IMR-90 (cell line): Measurements from ENCODE around the gene PLEKHB1. TPM values are rescaled to one million over a fixed set of nuclear protein-coding genes. Genes with fewer than 3 reads are reported as not detected.

Experiments
- ATAC-seq: fragments of 200-7000 bp; cut with Tn5 transposase; 2 replicates; pipeline ENCODE4 v1.9.1; 2020; ENCODE audit warnings: low read depth, mild to moderate bottlenecking, moderate library complexity
- BruUV-seq: library from RNA; stranded (reverse); fragments of 400-500 nt; replicated peaks from 2 replicates; lab custom pipeline; 2021; lab: Mats Ljungman, UMichigan
- CTCF ChIA-PET: fragments of 300-600 bp; formaldehyde crosslinking; extraction: SDS; loops from one replicate; lab custom pipeline; 2021; ENCODE audit warnings: antibody characterized with exemption; lab: Yijun Ruan, JAX
- POLR2A ChIA-PET: fragments of 300-600 bp; sonication (Branson Sonifier 250); formaldehyde crosslinking; loops from one replicate; lab custom pipeline; 2022; ENCODE audit warnings: antibody characterized with exemption; ENCODE audit not compliant: unreplicated experiment; lab: Charles Lee
- DNase-seq: peaks from one replicate; pipeline ENCODE4 v3.0.0; 2013
- H2AFZ ChIP-seq: replicated peaks from 2 replicates; pipeline ENCODE3; 2013; ENCODE audit warnings: low read length, mild to moderate bottlenecking; ENCODE audit not compliant: poor library complexity
- H2AK5ac ChIP-seq: 2 replicates; pipeline ENCODE4 v1.6.1; 2013; ENCODE audit warnings: low read depth, low read length, inconsistent platforms
- H2AK9ac ChIP-seq: replicated peaks from 2 replicates; pipeline ENCODE3; 2013; ENCODE audit warnings: mild to moderate bottlenecking, low read depth, low read length, moderate library complexity; ENCODE audit not compliant: poor library complexity
- H2BK120ac ChIP-seq: 2 replicates; pipeline ENCODE4 v1.6.1; 2013; ENCODE audit warnings: low read depth, low read length, inconsistent platforms
- H2BK15ac ChIP-seq: 3 replicates; pipeline ENCODE4 v1.6.1; 2013; ENCODE audit warnings: low read depth, low read length, inconsistent platforms
- H2BK20ac ChIP-seq: 2 replicates; pipeline ENCODE4 v1.6.1; 2013; ENCODE audit warnings: low read depth, mild to moderate bottlenecking, inconsistent platforms, low read length, moderate library complexity
- H2BK5ac ChIP-seq: 2 replicates; pipeline ENCODE4 v1.6.1; 2013; ENCODE audit warnings: mild to moderate bottlenecking, low read depth, low read length, inconsistent platforms; ENCODE audit not compliant: poor library complexity, severe bottlenecking
- H3K14ac ChIP-seq: replicated peaks from 2 replicates; pipeline ENCODE4 v1.6.1; 2013; ENCODE audit warnings: low read depth, low read length, inconsistent platforms
- H3K18ac ChIP-seq: 2 replicates; pipeline ENCODE4 v1.6.1; 2013; ENCODE audit warnings: low read depth, low read length, control low read depth
- H3K23ac ChIP-seq: 2 replicates; pipeline ENCODE4 v1.6.1; 2013; ENCODE audit warnings: low read depth, low read length, inconsistent platforms
- H3K27ac ChIP-seq: 2 replicates; pipeline ENCODE4 v1.5.1; 2013; ENCODE audit warnings: mild to moderate bottlenecking, control low read depth, low read length; ENCODE audit not compliant: insufficient read depth
- H3K27me3 ChIP-seq: 2 replicates; pipeline ENCODE4 v1.6.1; 2013; ENCODE audit warnings: low read length; ENCODE audit not compliant: control insufficient read depth, insufficient read depth
- H3K36me3 ChIP-seq: 2 replicates; pipeline ENCODE4 v1.6.1; 2013; ENCODE audit warnings: low read length, mixed read lengths; ENCODE audit not compliant: control insufficient read depth, insufficient read depth
- H3K4ac ChIP-seq: 2 replicates; pipeline ENCODE4 v1.6.1; 2013; ENCODE audit warnings: low read depth, low read length, inconsistent platforms
- H3K4me1 ChIP-seq: 2 replicates; pipeline ENCODE4 v1.6.1; 2013; ENCODE audit warnings: low read length, mixed read lengths; ENCODE audit not compliant: control insufficient read depth, insufficient read depth
- H3K4me2 ChIP-seq: 2 replicates; pipeline ENCODE4 v1.6.1; 2013; ENCODE audit warnings: low read depth, mild to moderate bottlenecking, control low read depth, low read length, moderate library complexity
- H3K4me3 ChIP-seq: 2 replicates; pipeline ENCODE4 v1.5.1; 2013; ENCODE audit warnings: low read depth, mild to moderate bottlenecking, control low read depth, low read length, moderate library complexity; ENCODE audit not compliant: insufficient read depth
- H3K56ac ChIP-seq: 2 replicates; pipeline ENCODE4 v1.6.1; 2013; ENCODE audit warnings: low read length, inconsistent platforms; ENCODE audit not compliant: insufficient read depth; ENCODE audit errors: extremely low read depth
- H3K79me1 ChIP-seq, 2 experiments: 2 replicates each; pipeline ENCODE4 v1.6.1; 2013; ENCODE audit warnings: low read length in 2 of 2, inconsistent platforms in 1 of 2, low read depth in 1 of 2
- H3K9ac ChIP-seq: 2 replicates; pipeline ENCODE4 v1.6.1; 2013; ENCODE audit warnings: low read depth, low read length, control low read depth
- H3K9me1 ChIP-seq: 2 replicates; pipeline ENCODE4 v1.6.1; 2013; ENCODE audit warnings: low read length, inconsistent platforms; ENCODE audit not compliant: insufficient read depth
- H3K9me3 ChIP-seq: 2 replicates; pipeline ENCODE4 v1.6.1; 2013; ENCODE audit warnings: low read length; ENCODE audit not compliant: control insufficient read depth, insufficient read depth
- H4K20me1 ChIP-seq: 2 replicates; pipeline ENCODE4 v1.6.1; 2013; ENCODE audit warnings: low read length, inconsistent platforms; ENCODE audit not compliant: insufficient read depth
- H4K5ac ChIP-seq: 2 replicates; pipeline ENCODE4 v1.6.1; 2013; ENCODE audit warnings: mild to moderate bottlenecking, low read depth, low read length, control low read depth
- H4K8ac ChIP-seq, 2 experiments: 2 replicates each; pipeline ENCODE4 v1.6.1; 2013; ENCODE audit warnings: low read depth in 2 of 2, low read length in 2 of 2, control low read depth in 1 of 2, inconsistent platforms in 1 of 2
- H4K91ac ChIP-seq: 2 replicates; pipeline ENCODE4 v1.6.1; 2013; ENCODE audit warnings: low read depth, low read length, inconsistent platforms; ENCODE audit not compliant: insufficient read depth
- BHLHE40 ChIP-seq: fragments of 150-350 bp; IDR thresholded peaks from 2 replicates; pipeline ENCODE4 v1.6.1; 2016; ENCODE audit warnings: mild to moderate bottlenecking, low read depth, low read length
- CEBPB ChIP-seq: IDR thresholded peaks from 2 replicates; pipeline ENCODE4 v1.6.1; 2012; ENCODE audit warnings: low read depth, low read length, improper control_type of control experiment
- CHD1 ChIP-seq: IDR thresholded peaks from 2 replicates; pipeline ENCODE4 v1.6.1; 2012; ENCODE audit warnings: low read depth, low read length, improper control_type of control experiment
- FOS ChIP-seq: fragments of 150-350 bp; IDR thresholded peaks from 2 replicates; pipeline ENCODE4 v1.6.1; 2016; ENCODE audit warnings: low read depth, low read length
- MAZ ChIP-seq: IDR thresholded peaks from 2 replicates; pipeline ENCODE4 v1.6.1; 2012; ENCODE audit warnings: low read depth, mild to moderate bottlenecking, low read length, improper control_type of control experiment, moderate library complexity, borderline replicate concordance
- MXI1 ChIP-seq: IDR thresholded peaks from 2 replicates; pipeline ENCODE4 v1.6.1; 2012; ENCODE audit warnings: low read depth, mild to moderate bottlenecking, low read length, moderate library complexity, borderline replicate concordance
- POLR2A ChIP-seq: IDR thresholded peaks from 2 replicates; pipeline ENCODE4 v1.6.1; 2012; ENCODE audit warnings: mild to moderate bottlenecking, low read depth, low read length
- RAD21 ChIP-seq: IDR thresholded peaks from 2 replicates; pipeline ENCODE4 v1.6.1; 2012; ENCODE audit warnings: low read length, improper control_type of control experiment
- RCOR1 ChIP-seq: IDR thresholded peaks from 2 replicates; pipeline ENCODE4 v1.6.1; 2012; ENCODE audit warnings: mild to moderate bottlenecking, low read length, improper control_type of control experiment; ENCODE audit not compliant: insufficient replicate concordance
- RFX5 ChIP-seq: IDR thresholded peaks from 2 replicates; pipeline ENCODE4 v1.8.0; 2012; ENCODE audit warnings: low read depth, mild to moderate bottlenecking, low read length, moderate library complexity
- SMC3 ChIP-seq: fragments of 150-350 bp; IDR thresholded peaks from 2 replicates; pipeline ENCODE4 v1.6.1; 2016; ENCODE audit warnings: low read depth, mild to moderate bottlenecking, antibody characterized with exemption, low read length, moderate library complexity
- USF2 ChIP-seq: fragments of 150-350 bp; IDR thresholded peaks from 2 replicates; pipeline ENCODE4 v1.6.1; 2017; ENCODE audit warnings: mild to moderate bottlenecking, antibody characterized with exemption, low read length, low read depth
- WGBS, 2 experiments: methylation state at CpG; one replicate each; pipeline versions ENCODE4 v1.1.5 to v1.1.7; 2013; ENCODE audit warnings: missing lambda C conversion rate in 2 of 2; ENCODE audit not compliant: insufficient read length in 1 of 2; ENCODE audit errors: extremely low coverage in 2 of 2; 5-methylcytosine and 5-hydroxymethylcytosine counted together
- dilution Hi-C: fragments of 300-500 bp; cut with HindIII; formaldehyde crosslinking; loops from one replicate; pipeline ENCODE4 v1.14.3; 2018; ENCODE audit warnings: low sequenced_read_pairs; ENCODE audit not compliant: unreplicated experiment
- in situ Hi-C: fragments of 300-500 bp; cut with MboI; formaldehyde crosslinking; loops from 3 replicates; pipeline ENCODE4 v1.14.3; 2019; ENCODE audit warnings: low sequenced_read_pairs, inconsistent platforms, mixed read lengths
- intact Hi-C: fragments of 100-400 bp; cut with micrococcal nuclease; formaldehyde crosslinking; loops from 2 replicates; pipeline ENCODE4 v1.10.0; 2022
- polyA plus RNA-seq, 3 experiments: library from polyadenylated mRNA; depleted of rRNA; stranded (reverse); fragments of >200 nt; gene quantifications; 2 replicates each; pipeline ENCODE4 v1.2.3, GENCODE V29; 2012; ENCODE audit warnings: low replicate concordance in 1 of 3
- total RNA-seq: library from RNA; depleted of rRNA; stranded (reverse); fragments of >200 nt; gene quantifications from 2 replicates; pipeline ENCODE4 v1.2.3, GENCODE V29; 2012
- TF ChIP-seq, protein P1 (sequence below): conservative IDR thresholded peaks from 2 replicates; pipeline ENCODE4 v1.5.1; 2012; ENCODE audit warnings: mild to moderate bottlenecking, low read depth, low read length, improper control_type of control experiment
- TF ChIP-seq, protein P2 (sequence below): fragments of 150-350 bp; IDR thresholded peaks from 2 replicates; pipeline ENCODE4 v1.6.1; 2016; ENCODE audit warnings: low read depth, mild to moderate bottlenecking, low read length, moderate library complexity, borderline replicate concordance

The PLEKHB1 gene
- total and polyA plus RNA-seq, 2 of the 4 experiments (the other 2 are of a cell fraction): 0.36 to 0.86 TPM

DNA sequence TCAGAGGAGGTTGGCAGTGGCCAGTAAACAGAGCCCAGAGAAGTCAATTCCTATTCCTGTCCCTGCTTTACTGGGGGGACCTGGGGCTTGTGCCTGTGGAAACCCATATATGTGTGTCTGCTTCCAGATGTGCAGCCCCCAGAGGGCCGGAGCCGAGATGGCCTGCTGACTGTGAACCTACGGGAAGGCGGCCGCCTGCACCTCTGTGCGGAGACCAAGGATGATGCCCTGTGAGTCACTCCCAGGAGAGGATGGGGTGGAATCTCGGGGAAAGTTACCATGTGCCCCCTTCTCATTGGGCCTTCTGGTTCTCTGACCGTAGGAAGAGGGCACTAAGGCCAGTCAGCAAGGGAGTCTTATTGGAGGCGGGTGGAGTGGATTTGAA, 5.3 kb downstream of the PLEKHB1 start:
- Histone ChIP-seq H4K5ac (no peak overlapping the region), H2AK5ac (no peak overlapping the region), H3K9me3 (no peaks in the 10 kb centered on the region), H3K18ac (no peak overlapping the region), H3K14ac (no peak overlapping the region), H3K9me1 (peaks cover 5% of the 10 kb centered on the region), H2BK5ac (no peak overlapping the region), H3K36me3 (no peaks in the 10 kb centered on the region), H3K27me3 (peaks cover 16% of the 10 kb centered on the region), H2AK9ac (no peak overlapping the region), H3K79me1 (no peaks in the 10 kb centered on the region), H2BK120ac (no peak overlapping the region), H2BK15ac (no peak overlapping the region), H2AFZ (no peak overlapping the region), H3K4me3 (no peak overlapping the region), H4K20me1 (no peaks in the 10 kb centered on the region), H3K56ac (no peak overlapping the region), H2BK20ac (no peak overlapping the region), H3K9ac (no peak overlapping the region), H3K4me1 (peaks cover 2% of the 10 kb centered on the region; the same call in 1 of the 2 replicates), H4K91ac (no peak overlapping the region), H3K4me2 (no peak overlapping the region), H3K23ac (no peak overlapping the region), H3K27ac (no peak overlapping the region), H4K8ac (no peak overlapping the region), H3K4ac (no peak overlapping the region)
- dilution Hi-C loops: no loop called here
- no peak for ATAC-seq
- ChIA-PET POLR2A (no interaction called here), CTCF (no interaction called here)
- in situ Hi-C loops: no loop called here
- intact Hi-C loops: no loop called here
- DNase-seq: no peak
- BruUV-seq: no TSS peak
- no peak for TF ChIP-seq CHD1
- TF ChIP-seq USF2: no peak
- TF ChIP-seq, protein P1, sequence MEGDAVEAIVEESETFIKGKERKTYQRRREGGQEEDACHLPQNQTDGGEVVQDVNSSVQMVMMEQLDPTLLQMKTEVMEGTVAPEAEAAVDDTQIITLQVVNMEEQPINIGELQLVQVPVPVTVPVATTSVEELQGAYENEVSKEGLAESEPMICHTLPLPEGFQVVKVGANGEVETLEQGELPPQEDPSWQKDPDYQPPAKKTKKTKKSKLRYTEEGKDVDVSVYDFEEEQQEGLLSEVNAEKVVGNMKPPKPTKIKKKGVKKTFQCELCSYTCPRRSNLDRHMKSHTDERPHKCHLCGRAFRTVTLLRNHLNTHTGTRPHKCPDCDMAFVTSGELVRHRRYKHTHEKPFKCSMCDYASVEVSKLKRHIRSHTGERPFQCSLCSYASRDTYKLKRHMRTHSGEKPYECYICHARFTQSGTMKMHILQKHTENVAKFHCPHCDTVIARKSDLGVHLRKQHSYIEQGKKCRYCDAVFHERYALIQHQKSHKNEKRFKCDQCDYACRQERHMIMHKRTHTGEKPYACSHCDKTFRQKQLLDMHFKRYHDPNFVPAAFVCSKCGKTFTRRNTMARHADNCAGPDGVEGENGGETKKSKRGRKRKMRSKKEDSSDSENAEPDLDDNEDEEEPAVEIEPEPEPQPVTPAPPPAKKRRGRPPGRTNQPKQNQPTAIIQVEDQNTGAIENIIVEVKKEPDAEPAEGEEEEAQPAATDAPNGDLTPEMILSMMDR: no peak
- TF ChIP-seq RCOR1: no peak
- no peak for TF ChIP-seq RAD21
- TF ChIP-seq MXI1: no peak
- no peak for TF ChIP-seq BHLHE40
- TF ChIP-seq, protein P2, sequence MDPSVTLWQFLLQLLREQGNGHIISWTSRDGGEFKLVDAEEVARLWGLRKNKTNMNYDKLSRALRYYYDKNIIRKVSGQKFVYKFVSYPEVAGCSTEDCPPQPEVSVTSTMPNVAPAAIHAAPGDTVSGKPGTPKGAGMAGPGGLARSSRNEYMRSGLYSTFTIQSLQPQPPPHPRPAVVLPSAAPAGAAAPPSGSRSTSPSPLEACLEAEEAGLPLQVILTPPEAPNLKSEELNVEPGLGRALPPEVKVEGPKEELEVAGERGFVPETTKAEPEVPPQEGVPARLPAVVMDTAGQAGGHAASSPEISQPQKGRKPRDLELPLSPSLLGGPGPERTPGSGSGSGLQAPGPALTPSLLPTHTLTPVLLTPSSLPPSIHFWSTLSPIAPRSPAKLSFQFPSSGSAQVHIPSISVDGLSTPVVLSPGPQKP: no peak
- TF ChIP-seq RFX5: no peak
- TF ChIP-seq POLR2A: no peak
- no peak for TF ChIP-seq SMC3
- TF ChIP-seq CEBPB: no peak
- TF ChIP-seq FOS: no peak
- TF ChIP-seq MAZ: no peak
- WGBS, 2 experiments: 92% methylated on average over 8 of the region's 9 CpGs; no CpG with 5 or more reads in 1 of the 2 experiments
